HG03521 (cell line): ENCODE measurements around the gene SPIRE1.

Source experiments
- ATAC-seq: cut with Tn5 transposase; IDR thresholded peaks from one replicate; pipeline ENCODE4 v1.9.1; 2021; ENCODE audit warnings: mild to moderate bottlenecking, moderate library complexity; ENCODE audit not compliant: unreplicated experiment

The SPIRE1 gene

DNA sequence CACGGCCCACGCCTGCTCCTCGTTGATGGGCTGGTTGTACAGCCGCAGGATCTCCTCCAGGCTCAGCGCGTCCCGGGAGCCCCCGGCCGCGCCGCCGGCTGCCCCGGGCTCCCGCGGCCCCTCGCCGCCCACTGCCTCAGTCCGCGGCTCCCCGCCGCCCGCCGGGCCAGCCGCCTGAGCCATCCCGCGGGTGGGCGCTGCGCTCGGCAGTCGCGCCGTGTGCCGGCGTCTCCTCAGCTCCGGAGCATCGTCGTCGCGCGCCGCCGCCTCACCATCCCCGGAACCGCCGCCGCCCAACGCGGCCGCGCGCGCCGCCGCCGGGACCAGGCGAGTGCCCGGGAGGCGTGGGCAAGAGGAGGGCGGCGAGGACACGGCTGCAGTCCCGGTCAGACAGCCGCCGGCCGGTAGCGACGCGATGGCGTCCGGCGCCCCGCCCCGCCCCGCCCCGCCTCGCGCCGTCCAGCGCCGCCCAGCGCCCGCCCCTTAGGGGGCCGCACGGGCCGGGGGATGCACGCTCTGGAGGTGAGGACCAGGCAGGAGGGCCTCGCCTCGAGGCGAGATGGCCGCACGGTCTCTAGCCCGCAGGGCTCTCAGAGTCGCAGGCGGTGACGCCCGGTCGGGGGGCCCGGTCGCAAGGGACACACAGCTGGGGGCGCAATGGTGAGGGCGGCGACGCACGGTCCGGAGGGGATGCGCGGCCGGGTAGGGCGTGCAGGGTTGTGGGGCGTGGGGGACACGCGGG lies at the start of gene SPIRE1:
SPIRE1 (minus strand) TSS at position 424 of the 742 bp plus-strand sequence; CDS start at position 183, 241 bp downstream.
- ATAC-seq = peak; percentile 43

DNA sequence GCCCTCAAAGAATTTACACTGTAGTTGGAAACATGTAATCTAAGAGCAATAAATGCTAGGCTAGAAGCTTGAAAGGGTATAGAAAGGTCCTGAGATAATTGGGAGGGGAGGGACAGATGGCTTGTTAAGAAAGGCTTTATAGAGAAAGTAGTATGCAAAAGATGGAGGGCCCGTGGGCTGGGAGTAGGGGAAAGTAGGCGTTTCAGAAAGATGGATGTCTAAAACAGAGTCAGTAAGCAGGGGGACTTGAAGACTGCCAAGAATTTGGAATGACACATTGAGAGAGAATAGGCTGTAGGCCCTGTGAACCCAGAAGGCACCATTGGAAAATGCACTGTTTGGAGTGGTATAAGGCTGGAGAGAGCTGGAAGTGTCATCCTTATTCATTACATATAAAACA lies 45.8 kb upstream of the SPIRE1 start:
- ATAC-seq = no peak

DNA sequence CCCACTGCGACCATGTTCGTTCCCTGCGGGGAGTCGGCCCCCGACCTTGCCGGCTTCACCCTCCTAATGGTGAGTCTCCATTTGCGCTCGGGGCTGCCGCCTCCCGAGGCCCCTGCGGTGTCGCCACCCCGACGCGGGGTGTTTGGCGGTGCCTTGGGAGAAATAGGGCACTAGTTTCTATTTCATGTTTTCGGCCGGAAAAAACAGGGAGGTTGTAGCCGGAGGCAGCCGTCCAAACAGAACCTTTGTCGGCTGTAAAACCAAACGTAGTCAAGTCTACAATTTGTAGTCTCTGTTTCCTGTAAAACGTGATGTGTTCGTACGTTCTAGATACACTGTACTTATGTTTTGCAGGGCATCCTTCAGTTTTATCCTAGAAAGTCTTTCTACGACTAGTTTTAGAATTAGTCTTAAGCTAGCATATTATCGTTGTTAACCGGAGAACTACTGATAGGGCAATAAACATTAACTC lies 45.2 kb upstream of the SPIRE1 start:
- peak; percentile 30 for ATAC-seq

DNA sequence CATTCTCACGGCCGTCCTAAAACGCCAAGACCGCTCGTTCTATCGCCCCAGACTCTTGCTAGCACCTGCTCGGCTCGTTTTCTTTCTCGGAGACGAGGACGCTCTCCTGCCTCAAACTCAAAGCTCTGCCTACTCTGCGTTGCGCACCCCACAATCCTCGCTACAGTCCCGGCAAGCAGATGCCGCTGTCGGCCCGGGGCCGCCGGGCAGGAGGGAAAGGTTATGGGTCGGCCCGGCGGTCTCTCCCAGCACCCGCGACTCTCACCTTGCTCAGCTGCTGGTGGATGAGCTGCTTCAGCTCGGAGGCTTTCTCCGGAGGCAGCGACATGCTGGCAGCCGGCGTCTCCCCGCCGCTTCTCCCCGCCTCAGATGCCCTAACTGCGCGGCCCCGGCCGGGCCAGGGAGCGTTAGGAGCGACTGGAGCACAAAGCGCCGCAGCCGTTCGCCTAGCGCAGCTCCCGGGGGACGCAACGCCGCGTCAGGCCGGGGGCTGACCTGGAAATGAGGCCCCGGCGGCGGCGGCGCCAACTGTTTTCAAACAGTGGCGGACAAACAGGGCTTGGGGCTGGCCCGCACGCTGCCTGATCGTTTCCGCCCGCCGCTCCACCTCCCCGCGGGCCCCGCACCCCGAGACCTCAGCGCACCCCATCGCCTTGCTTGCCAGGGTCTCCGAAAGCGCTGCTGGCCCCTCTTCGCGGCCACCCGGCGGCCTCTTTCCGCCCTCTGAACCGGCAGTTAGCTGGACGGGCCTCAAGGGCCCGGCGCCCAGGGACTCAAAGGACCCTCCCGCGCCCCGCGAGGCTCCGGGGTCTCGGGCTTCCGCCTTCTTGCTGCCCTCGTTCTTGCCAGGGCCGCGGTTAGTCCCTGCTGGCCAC lies 44.6 kb upstream of the SPIRE1 start, which contains the start of the genes CEP76 and PSMG2:
CEP76 (minus strand) TSS at position 503 of the 875 bp plus-strand sequence; CDS start at position 328, 175 bp downstream.
PSMG2 (plus strand) TSS at position 822 of the 875 bp plus-strand sequence. CDS start 66 bp downstream, outside the sequence.
- ATAC-seq = peak; percentile 83

DNA sequence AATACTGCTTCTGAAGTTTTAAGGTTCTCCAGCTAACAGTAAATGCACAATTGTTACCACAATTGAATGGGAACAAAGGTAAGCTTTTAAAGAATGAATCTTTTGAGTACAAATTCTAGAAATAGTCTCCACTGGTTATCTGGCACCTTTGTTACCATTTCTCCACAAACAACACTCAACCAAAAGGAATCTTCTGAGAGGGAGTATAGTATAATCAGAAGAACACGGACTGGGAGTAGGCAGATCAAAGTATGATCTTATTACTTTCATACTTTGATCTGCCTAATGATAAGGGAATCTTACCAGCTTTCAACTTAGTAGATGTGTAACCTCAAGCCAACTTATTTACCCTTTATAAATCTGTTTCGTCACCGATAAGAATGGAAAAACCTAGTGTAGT lies 43.3 kb upstream of the SPIRE1 start:
- no peak for ATAC-seq

DNA sequence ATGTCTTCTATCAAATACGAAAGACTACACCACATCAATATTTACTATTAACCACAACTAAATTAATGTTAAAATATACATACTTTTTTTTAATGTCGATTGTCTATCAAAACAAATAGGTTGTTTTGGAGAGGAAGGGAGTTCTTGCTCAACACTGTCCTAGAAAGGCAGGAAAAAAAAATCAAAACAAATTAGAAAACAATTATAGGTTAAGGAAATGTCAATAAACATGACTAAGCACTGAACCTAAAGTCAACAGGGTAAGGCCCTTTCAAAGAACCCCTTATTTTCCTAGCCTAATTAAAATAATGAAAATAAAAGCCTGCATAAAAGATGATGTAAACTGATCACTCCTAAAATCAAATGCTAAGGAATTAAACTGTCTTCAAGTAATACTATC lies 41.8 kb upstream of the SPIRE1 start:
- no peak for ATAC-seq

DNA sequence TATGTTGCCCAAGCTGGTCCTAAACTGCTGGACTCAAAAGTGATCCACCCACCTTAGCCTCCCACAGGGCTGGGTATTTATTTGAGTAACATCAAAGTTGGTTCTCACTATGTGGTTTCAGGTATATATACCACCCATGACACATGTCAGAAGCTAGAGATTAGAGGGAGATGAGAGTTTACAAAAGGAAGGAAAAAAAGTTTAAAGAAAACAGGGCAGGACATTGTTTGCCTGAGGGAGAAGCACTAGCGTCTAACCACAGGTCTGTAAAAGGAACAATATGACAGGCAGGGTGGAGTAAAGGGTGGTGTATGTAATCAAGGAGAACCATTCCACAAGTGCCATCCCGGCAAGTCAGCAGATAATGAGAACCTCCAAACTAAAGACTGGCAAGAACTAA lies 36.1 kb upstream of the SPIRE1 start:
- no peak for ATAC-seq

DNA sequence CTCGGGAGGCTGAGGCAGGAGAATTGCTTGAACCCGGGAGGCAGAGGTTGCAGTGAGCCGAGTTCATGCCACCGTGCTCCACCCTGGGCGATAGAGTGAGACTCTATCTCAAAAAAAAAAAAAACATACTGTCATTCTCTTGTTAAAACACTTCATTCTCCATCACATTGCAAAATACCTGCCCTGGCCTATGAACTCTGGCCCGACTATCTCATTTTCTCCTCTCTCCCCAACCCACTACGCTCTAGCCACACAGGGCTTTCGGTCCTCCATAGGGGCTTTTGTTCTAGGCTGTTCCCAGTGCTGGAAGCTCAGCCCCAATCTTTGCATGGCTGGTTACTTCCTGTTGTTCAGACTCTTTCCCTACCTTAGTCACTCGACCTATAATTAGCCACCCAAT lies 34.3 kb upstream of the SPIRE1 start:
- ATAC-seq = no peak

DNA sequence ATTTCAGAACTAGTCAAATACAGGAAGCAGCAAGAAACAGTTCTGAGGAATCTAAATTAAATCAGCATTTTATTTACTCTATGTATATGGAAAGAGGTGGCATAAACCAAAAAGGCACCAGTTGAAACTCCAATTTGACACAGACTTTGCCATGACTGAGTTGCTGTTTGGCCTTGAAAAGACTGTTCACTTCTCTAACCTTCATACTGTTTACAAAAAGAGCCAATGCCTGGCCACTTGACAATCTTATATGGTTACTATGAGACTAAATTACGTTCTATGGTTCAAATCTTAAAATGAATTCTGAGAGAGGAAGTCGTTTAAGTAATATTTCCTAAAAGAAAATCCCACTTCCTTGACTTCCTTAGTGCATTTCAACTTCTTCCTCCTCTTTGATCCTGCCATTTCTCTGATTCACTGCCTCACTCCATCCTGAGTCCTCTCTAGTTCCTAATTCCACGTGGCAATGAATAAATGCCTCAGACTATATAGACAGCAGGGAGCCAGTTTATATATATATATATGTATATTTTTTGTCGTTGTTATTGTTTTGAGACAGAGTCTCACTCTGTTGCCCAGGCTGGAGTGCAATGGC lies 31.4 kb upstream of the SPIRE1 start:
- no peak for ATAC-seq

DNA sequence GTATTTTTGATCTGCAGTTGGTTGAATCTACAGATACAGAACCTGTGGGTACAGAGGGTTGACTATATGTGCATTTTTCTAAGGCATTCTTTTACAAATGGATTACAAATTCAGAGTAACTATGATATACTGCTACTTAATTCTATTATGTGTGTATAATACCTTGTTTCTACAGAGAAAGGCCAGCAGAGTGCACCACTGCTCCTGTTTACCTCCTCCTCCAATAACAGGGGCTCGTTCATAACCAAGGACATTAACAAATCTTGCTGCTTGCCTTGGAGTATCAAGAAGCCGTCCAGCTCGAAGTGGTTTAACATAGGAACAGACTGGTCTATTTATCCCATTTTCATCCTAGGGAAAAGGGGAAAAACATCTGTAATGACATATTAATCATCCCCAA lies 28.2 kb upstream of the SPIRE1 start:
- no peak for ATAC-seq

DNA sequence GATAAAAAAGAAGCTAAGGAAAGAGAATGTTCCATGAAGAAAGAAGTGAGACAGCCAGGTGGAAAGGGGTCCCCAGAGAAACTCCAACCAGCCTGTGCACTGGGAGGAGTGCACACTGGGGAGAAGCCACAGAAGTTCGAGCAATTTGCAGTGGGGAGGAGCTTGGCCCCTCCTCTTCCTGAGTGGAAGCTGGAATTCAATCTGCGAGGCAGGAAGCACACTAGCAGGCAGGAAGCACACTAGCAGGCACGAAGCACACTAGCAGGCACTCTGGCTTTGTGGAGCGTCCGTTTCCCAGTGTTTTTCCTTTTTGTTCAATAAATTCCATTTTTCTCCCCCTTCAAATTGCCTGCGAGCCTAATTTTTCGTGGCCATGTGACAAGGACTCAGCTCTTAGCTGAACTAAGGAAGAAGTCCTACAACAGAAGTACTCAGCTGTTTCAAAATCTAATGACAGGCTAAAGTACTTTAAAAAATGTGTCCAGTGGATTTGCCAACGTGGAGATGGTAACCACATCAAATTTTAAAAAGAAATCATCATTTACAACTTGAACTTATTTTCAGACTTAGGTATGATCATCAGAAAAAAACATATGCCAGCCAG lies 21.4 kb upstream of the SPIRE1 start:
- no peak for ATAC-seq

DNA sequence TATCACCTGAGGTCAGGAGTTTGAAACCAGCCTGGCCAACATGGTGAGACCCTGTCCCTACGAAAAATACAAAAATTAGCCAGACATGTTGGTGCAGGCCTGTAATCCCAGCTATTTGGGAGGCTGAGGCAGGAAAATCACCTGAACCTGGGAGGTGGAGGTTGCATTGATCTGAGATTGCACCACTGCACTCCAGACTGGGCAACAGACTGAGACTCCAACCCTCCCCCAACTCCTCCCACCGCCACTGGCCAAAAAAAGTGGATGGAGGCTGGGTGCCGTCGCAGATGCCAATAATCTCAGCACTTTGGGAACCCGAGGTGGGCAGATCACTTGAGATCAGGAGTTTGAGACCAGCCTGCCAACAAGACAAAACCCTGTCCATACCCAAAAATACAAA lies 10.1 kb upstream of the SPIRE1 start:
- ATAC-seq = no peak

DNA sequence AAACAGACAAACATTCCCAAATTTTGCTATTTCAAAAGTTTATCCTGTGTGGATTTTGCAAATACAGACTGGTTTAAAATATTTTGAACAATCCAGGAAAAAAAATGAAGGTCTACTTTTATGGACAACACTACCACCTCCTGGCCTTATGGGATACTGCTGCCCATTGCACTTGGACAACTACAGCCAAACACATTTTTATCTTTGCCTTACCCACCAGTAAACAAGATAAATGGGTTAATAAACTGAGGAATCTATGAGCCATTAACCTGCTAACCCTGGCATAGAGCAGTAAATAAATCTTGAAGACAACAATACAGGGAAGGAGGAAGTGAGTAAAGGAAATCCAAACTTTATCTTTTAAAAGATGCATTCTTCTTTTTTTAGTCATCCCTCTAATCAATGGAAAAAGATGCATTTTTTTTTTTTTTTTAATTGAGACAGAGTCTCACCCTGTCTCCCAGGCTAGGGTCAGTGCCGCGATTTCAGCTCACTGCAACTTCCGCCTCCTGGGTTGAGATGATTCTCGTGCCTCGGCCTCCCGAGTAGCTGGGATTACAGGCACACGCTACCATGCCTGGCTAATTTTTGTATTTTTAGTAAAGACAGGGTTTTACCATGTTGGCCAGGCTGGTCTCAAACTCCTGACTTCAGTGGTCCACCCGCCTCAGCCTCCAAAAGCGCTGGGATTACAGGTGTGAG lies 2.1 kb upstream of the SPIRE1 start:
- ATAC-seq = no peak

DNA sequence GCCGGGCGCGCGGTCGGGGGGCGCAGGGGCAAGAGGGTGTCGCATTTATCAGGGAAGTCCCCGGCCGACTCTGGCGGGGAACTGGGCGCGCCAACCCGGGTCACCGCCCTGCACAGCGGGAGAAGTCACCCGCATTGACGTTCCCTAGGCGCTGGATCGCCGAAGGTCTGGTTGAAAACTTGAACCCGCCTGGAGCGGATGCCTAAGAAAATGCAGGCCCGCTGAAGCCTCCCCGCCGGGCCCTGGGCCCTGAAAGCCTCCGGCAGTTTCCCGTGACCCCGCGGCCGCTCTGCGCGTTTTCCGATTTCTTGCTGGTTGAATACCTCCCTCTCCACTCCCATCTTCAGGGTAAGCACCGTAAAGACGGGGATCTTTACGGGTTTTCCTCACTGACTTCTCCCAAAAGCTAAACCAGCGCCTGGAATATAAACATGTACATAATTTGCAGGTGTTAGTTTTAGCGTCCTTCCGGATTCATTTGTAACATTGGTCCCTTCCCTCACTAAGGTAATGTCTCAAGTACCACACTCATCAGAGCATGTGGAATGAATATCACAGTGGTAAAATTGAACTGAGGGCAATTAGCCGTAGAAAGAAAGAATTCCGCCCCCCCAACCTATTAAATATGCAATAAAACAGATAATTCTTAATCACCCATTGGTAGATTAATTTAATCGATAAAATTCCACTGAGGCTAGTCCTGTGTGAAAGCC lies 675 bp upstream of the SPIRE1 start:
- no peak for ATAC-seq

DNA sequence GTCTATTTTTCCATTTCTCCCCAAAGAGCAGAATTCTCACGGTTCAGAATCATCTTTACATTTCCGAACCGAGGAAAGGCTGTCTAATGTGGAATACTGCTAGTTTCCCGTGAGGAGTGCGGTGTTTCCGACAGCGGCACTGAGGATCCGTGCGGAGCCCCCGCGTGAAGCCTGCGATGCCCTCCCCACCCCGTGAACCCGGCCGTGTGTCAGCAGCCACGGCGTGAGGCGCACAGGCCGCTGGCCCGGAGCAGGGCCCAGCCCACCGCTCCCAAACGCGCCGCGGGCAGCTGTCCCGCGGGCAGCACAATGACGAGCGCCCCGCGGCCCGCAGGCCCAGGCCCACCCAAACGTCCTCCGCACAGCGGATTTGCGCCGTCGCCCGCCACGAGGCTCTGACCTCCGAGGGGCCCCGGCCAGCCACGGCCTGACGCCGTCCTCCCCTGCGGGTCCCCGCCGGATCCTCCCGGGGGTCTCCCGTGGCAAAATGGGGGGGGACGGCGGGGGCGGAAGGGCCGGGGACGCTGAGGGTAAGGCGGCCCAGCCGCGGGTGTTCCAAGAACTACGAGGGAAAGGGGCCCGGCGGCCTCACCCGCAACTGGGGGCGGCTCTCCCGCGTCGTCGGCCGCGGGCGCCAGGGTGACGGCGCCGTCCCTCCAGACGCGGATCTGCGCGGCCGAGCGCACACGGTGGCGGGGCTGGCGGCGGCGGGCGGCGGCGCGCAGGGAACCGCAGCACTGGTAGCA lies 796 bp downstream of the SPIRE1 start:
- ATAC-seq = peak; percentile 35

DNA sequence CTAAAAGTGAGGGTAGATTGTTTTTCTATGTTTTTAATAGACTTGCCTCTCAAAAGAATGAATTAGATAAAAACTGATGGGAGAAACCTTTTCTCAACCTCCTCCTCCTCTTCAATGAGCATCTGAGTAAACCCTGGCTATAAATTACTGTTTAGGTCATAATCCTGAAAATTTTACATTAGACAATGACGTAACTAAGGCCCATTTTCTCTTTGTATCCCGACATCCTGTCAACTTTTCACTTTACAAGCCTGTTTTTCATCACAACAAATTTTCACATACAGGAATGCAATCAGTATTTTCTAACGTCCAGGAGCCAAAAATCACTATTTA lies 1.3 kb downstream of the SPIRE1 start:
- no peak for ATAC-seq

DNA sequence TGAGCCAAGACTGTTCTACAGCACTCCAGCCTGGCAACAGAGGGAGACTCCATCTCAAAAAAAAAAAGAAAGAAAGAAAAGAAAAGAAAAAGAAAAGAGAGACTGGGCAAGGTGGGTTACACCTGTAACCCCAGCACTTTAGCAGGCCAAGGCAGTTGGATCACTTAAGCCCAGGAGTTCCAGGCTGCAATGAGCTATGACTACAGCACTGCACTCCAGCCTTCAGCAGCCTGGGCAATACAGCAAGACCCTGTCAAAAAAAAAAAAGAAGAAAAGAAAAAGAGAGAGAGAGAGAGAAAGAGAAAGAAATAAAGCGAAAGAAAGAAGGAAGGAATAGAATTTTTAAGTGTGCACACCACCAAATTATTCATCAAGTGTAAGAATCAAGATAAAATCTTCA lies 2.9 kb downstream of the SPIRE1 start:
- ATAC-seq = no peak

DNA sequence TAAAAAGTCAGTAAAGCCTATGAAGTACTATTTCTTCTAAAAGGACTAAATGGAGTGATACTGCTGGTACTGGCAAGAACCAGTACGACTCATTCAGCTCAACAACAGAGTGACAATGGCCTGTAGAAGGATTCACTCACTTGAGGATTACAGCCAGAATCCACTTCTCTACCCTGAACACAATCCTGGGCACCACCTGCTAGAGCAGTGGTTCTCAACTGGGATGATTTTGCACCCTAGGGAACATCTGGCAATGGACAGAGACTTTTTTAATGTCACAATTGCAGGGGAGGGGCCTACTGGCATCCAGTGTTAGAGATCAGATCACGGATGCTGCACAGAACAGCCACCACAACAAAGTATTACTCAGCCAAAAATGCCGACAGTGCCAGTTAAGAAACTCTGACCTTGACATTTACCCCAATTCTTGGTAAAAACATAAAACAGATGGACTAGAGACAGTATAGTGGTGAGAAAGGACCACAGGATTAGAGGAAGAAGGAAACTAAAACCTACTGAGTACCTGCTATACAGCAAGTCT lies 5.0 kb downstream of the SPIRE1 start:
- no peak for ATAC-seq

DNA sequence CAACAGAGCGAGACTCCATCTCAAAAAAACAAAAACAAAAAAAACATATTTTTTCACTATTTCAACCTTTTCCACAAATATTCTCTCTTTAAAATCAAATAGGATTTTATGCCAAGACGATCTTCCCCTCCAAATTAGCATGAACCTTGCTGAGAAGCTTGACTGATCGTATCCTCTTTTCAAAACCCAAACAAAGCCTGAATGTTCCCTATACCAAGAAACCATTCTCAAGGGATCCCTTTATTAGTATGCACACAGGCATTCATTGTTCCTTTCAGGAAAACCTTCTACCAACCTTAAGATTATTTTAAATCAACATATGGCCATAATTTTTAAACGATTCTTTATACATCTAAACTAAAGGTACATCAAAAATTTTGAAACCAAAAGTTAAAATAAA lies 6.3 kb downstream of the SPIRE1 start:
- ATAC-seq = no peak
